ENCODE data around the gene CYB5R2.

The CYB5R2 gene

DNA sequence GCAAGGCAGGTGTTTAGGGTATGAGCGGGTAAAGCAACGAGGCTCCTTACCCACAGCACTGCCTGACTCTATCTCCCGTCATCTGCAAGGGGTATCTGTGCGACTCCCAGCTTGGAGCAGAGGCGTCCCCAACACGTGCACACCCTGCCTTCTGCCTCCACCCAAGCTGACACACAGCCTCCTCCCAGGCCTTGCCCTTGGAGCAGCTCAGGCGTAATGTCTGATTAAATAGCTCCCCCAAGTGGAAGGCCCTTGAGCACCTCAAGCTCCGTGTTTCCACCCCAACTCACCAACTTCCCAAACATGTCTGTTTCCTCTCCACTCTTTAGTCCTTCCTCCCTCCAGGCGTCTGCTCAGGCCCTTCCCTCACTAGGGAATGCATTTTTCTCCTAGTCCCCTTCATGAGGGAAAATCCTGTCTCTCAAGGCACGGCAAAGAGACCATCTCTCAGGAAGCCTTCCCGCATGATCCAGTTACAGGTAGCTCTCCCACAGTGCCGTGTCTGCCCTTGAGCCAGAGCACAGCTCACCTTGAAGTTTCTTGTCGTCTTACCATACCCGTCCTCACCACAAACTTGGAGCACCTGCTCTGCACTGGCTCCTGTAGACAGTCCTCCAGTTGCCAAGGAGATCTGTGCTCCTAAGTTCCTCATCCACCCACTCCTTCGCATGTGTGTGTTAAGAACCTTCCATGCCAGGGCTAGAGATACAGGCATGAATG lies 15.8 kb downstream of the CYB5R2 start:
- no peak overlapping the region for H3K4me2 ChIP-seq
- no peak overlapping the region for H3K27ac ChIP-seq

DNA sequence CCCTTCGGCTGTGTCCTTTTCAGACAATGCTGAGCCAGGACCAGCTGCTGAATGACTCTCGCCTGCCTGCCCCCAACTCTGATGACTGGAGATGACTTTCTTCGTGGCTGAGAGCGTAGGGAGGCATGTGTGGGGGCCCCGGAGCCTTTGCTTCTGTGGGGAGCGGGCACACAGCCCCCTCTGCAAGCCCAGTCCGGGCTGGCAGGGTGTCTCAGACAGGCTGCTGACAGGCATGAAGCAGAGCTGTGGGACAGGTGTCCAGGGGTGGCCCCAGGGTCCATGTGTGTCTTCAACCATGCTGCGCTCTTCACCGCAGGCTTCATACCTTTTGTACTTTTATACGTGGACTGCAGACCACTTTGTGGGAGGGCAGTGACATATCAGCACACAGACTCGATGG lies 16.6 kb downstream of the CYB5R2 start:
- TF ChIP-seq Cebpa-rat (IDR thresholded peaks at IDR 0.05): no peak
- H3K9me3 ChIP-seq: no peaks in the 10 kb centered on the region
- no peak overlapping the region for H3K4me3 ChIP-seq
- H3K36me3 ChIP-seq: peaks cover 33% of the 10 kb centered on the region
- H3K9ac ChIP-seq: no peak overlapping the region
- no peak overlapping the region for H3K4me2 ChIP-seq
- H3K4me1 ChIP-seq: peaks cover 6% of the 10 kb centered on the region
- H4K20me1 ChIP-seq: no peaks in the 10 kb centered on the region
- H3K27me3 ChIP-seq: no peaks in the 10 kb centered on the region
- no peak overlapping the region for H3K27ac ChIP-seq

More for the DNA sequence above, 15.8 kb downstream of the CYB5R2 start:
- TF ChIP-seq Cebpa-rat (IDR thresholded peaks at IDR 0.05): no peak
- Histone ChIP-seq H4K20me1 (no peaks in the 10 kb centered on the region), H3K4me3 (no peak overlapping the region), H3K9ac (no peak overlapping the region), H3K27me3 (no peaks in the 10 kb centered on the region), H3K9me3 (no peaks in the 10 kb centered on the region), H3K36me3 (peaks cover 26% of the 10 kb centered on the region; the same call in 1 of the 2 replicates), H3K4me1 (peaks cover under 1% of the 10 kb centered on the region)

DNA sequence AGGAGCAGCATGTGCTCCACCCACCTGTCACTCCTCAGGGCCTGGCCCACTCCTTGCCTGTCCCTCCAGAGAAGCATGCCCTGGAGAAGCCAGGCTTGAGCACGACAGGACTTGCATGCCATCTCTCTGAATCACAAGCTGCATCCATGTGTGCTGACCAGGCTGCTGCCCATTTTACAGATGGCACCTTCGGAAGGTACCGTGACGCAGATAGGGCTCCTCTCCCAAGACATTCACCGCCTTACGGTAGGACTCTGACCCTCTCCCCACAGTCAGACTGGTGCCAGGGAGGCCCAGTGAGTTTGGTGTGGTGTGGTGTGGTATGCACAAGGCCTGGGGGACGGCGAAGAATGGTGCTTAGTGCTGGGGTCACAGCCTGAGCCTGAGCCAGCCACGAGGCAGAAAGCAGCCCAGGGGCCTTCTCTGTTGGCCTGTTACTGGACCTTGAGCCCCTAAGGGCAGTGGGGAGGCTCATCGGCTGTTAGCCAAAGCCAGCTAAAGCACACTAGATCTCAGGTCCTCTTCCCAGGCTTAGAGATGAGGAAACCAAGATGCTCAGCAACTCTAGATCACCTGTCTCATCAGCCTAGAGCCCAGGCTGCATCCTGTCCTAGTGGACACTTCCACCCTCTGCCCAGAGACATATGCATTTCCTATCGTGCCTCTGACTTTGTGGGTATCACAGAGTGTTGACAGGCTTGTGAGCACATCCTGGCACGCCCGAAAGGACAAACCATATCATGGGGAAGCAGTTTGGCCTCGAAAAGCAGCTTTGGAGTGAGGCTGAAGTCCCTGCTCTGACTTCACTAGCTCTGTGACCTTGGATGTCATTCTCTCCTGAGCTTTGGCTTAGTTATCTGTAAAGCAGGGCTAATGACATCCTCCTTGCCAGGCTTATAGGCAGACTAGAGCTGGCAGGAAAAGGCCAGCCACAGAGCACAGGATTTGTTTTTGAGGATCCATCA lies 17.8 kb downstream of the CYB5R2 start:
- H3K27me3 ChIP-seq: no peaks in the 10 kb centered on the region
- no peak overlapping the region for H3K4me2 ChIP-seq
- H3K4me1 ChIP-seq: peaks cover 15% of the 10 kb centered on the region
- H3K9me3 ChIP-seq: no peaks in the 10 kb centered on the region
- no peak for TF ChIP-seq Cebpa-rat (IDR thresholded peaks at IDR 0.05)
- H3K9ac ChIP-seq: no peak overlapping the region
- peaks cover 6% of the 10 kb centered on the region; the same call in 1 of the 2 replicates for H4K20me1 ChIP-seq
- H3K36me3 ChIP-seq: peaks cover 44% of the 10 kb centered on the region
- no peak overlapping the region for H3K4me3 ChIP-seq
- H3K27ac ChIP-seq: no peak overlapping the region

DNA sequence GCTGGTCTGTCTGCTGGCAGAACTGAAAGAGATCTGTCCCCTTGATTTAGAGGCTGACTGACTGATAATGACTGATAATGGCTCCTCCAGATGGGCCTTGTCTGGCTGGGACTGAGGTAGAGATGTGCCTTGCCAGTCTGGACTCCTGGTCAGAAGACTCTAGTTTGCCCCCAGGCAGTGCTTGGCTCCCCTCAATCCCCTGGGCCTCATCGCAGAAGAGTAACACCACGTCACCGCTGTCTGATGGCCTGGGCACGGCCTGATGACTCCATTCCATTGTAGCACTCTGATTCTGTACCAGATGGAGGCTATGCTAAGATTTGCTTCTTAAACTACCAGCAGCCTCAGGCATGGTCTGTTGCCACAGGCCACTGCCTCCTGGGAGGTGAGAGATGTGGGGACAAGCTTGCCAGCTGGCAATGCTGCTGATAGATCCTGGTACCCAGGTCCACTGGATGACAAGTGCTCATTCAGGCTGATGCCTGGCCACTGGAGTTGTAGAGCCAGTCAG lies 19.1 kb downstream of the CYB5R2 start:
- Histone ChIP-seq H3K27ac (no peak overlapping the region), H3K4me3 (no peak overlapping the region), H3K9ac (no peak overlapping the region), H3K27me3 (no peaks in the 10 kb centered on the region), H3K4me1 (peaks cover 15% of the 10 kb centered on the region), H4K20me1 (peaks cover 6% of the 10 kb centered on the region; the same call in 1 of the 2 replicates), H3K9me3 (no peaks in the 10 kb centered on the region), H3K36me3 (peaks cover 57% of the 10 kb centered on the region), H3K4me2 (no peak overlapping the region)
- no peak for TF ChIP-seq Cebpa-rat (IDR thresholded peaks at IDR 0.05)

DNA sequence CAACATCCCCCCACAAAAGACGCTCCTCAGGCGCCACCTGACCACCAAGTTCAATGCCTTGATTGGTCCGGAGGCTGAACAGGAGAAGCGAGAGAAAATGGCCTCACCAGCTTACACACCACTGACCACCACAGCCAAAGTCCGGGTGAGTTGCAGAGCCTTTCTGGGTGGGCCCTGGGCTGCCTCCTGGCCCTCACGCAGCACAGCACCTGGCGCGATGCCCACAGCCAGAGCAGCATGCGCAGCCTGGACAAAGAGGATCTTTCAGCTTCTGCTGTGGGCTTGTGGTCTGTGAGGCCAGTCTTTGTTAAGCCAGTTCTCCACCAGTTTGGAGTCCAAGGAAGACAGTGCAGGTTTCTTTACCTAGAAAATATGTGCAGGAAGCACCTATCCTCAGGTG lies 21.6 kb downstream of the CYB5R2 start:
- no peak for TF ChIP-seq Cebpa-rat (IDR thresholded peaks at IDR 0.05)
- Histone ChIP-seq H3K9ac (no peak overlapping the region), H4K20me1 (peaks cover 6% of the 10 kb centered on the region; the same call in 1 of the 2 replicates), H3K27ac (no peak overlapping the region), H3K9me3 (no peaks in the 10 kb centered on the region), H3K4me2 (peak overlapping the region; percentile 37; the same call in 1 of the 2 replicates), H3K27me3 (no peaks in the 10 kb centered on the region), H3K4me1 (peaks cover 15% of the 10 kb centered on the region), H3K36me3 (peaks cover 69% of the 10 kb centered on the region), H3K4me3 (no peak overlapping the region)

DNA sequence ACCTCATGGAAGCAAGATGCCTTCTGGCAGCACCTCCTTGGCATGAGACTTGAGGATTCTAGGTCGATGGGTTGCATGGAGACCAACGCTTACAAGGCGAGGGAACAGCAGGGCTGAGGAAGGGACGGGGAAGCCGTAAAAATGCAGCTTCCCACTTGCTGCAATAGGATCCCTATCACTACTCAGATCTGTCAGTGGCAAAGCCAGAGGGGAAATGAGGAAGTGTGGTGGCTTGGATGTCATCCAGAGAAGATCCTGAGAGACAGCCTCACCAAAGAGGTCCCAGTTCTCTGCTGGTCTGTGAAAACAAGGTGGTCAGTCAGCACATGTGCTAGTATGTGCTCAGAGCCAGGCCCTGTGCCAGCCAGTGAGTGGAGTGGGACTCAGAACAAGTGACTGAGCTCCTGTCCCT lies 22.2 kb downstream of the CYB5R2 start:
- no peak overlapping the region for H3K27ac ChIP-seq
- no peaks in the 10 kb centered on the region for H3K9me3 ChIP-seq
- H3K36me3 ChIP-seq: peaks cover 69% of the 10 kb centered on the region
- H4K20me1 ChIP-seq: peaks cover 6% of the 10 kb centered on the region; the same call in 1 of the 2 replicates
- H3K27me3 ChIP-seq: no peaks in the 10 kb centered on the region
- no peak overlapping the region for H3K4me3 ChIP-seq
- peaks cover 15% of the 10 kb centered on the region for H3K4me1 ChIP-seq
- TF ChIP-seq Cebpa-rat (IDR thresholded peaks at IDR 0.05): no peak
- H3K9ac ChIP-seq: no peak overlapping the region
- H3K4me2 ChIP-seq: no peak overlapping the region

DNA sequence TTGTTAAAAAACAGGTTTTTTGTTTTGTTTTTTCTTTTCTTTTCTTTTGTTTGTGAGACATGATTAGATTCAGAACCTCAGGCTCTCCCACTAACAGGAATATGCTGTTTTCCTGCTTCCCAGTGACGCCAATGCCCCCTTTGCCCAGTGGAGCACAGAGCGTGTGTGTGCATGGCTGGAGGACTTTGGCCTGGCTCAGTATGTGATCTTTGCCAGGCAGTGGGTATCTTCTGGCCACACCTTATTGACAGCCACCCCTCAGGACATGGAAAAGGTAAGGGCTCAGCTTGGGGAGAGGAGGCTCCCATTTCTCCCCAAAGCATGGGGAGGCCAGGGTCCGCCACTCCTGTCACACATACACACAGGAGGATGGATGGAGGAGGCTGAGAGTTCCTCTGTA lies 25.0 kb downstream of the CYB5R2 start:
- H3K9ac ChIP-seq: no peak overlapping the region
- H3K27me3 ChIP-seq: no peaks in the 10 kb centered on the region
- H4K20me1 ChIP-seq: peaks cover 6% of the 10 kb centered on the region; the same call in 1 of the 2 replicates
- no peak overlapping the region for H3K4me3 ChIP-seq
- peaks cover 49% of the 10 kb centered on the region for H3K36me3 ChIP-seq
- H3K4me1 ChIP-seq: peaks cover 15% of the 10 kb centered on the region
- TF ChIP-seq Cebpa-rat (IDR thresholded peaks at IDR 0.05): no peak
- H3K4me2 ChIP-seq: no peak overlapping the region
- H3K9me3 ChIP-seq: no peaks in the 10 kb centered on the region
- H3K27ac ChIP-seq: no peak overlapping the region

DNA sequence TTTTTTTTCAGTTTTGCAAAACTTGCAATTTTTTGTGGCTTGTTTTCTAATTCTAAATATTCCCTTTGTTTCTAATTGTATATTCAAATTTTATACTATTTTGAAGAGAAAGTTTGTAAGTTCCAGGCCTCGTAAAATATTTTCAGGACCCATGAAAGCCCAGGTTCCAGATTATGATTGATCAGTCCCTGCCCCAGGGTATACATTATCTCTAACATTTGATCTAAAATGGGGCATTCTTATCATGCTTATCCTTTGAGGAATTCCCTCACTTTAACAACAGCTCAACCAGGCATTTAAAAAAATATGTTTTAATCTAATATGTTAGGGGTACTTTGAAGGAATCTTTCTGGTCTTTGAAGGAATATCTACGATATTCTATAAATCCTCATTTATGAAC lies 26.4 kb downstream of the CYB5R2 start:
- Histone ChIP-seq H4K20me1 (peaks cover 6% of the 10 kb centered on the region; the same call in 1 of the 2 replicates), H3K4me2 (no peak overlapping the region), H3K4me3 (no peak overlapping the region), H3K4me1 (peaks cover 8% of the 10 kb centered on the region; the same call in 1 of the 2 replicates), H3K9me3 (no peaks in the 10 kb centered on the region), H3K27me3 (no peaks in the 10 kb centered on the region), H3K9ac (no peak overlapping the region), H3K27ac (no peak overlapping the region), H3K36me3 (peaks cover 47% of the 10 kb centered on the region)
- no peak for TF ChIP-seq Cebpa-rat (IDR thresholded peaks at IDR 0.05)

DNA sequence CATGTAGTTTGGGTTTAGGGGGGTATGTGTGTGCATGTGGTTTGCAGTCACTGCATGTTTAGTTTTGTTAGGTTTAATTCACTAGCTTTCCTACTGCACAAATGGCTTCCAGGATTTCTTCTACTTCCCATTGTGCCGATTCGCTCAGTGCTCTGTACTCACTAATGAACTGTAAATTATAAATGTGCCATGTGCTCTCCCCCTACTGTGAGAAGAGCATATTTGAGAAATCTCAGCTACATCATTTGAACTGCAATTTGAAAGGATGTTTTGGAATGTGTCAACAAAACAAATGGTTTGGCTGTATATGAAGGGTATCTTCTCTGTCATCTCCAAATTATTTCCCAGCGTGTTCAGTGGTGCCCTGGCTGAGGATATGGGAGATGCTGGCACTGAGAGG lies 28.1 kb downstream of the CYB5R2 start:
- H4K20me1 ChIP-seq: no peaks in the 10 kb centered on the region
- no peaks in the 10 kb centered on the region for H3K9me3 ChIP-seq
- H3K9ac ChIP-seq: no peak overlapping the region
- no peaks in the 10 kb centered on the region for H3K27me3 ChIP-seq
- H3K4me2 ChIP-seq: no peak overlapping the region
- H3K4me3 ChIP-seq: no peak overlapping the region
- H3K27ac ChIP-seq: no peak overlapping the region
- no peak for TF ChIP-seq Cebpa-rat (IDR thresholded peaks at IDR 0.05)
- H3K36me3 ChIP-seq: peaks cover 43% of the 10 kb centered on the region; the same call in 1 of the 2 replicates
- H3K4me1 ChIP-seq: no peaks in the 10 kb centered on the region
